B cell (primary cell): ENCODE results near the gene SELENON. TPM values are rescaled to one million over a fixed set of nuclear protein-coding genes. Genes with fewer than 3 reads are reported as not detected.
"Not testable (repeated sequence)": the region's sequence is repeated elsewhere in the genome, so short reads cannot be mapped to it uniquely, and the experiment has no call there.

Experiments
- ATAC-seq: fragments of 200-7000 bp; cut with Tn5 transposase; one replicate; pipeline ENCODE4 v1.10.0; 2021; ENCODE audit warnings: low read depth, mild to moderate bottlenecking, moderate number of reproducible peaks, moderate library complexity
- CTCF ChIA-PET: fragments of 350-600 bp; sonication (Branson Sonifier 250); formaldehyde crosslinking; loops from one replicate; lab custom pipeline; 2021; ENCODE audit warnings: antibody characterized with exemption, inconsistent platforms; lab: Charles Lee
- POLR2A ChIA-PET: fragments of 350-600 bp; sonication (Branson Sonifier 250); formaldehyde crosslinking; loops from one replicate; lab custom pipeline; 2021; ENCODE audit warnings: antibody characterized with exemption; lab: Charles Lee
- DNase-seq: peaks from one replicate; pipeline ENCODE4 v3.0.0; 2013
- H2AFZ ChIP-seq: 2 replicates; pipeline ENCODE4 v1.6.1; 2012; ENCODE audit warnings: mild to moderate bottlenecking, low read depth, low read length; ENCODE audit not compliant: insufficient read depth, poor library complexity, severe bottlenecking
- H3K27ac ChIP-seq, 2 donors: 1 replicate in 1 of 2; 2 replicates in 1 of 2; pipeline ENCODE4 v1.5.1; 2012 to 2013; ENCODE audit warnings: low read length in 2 of 2, mild to moderate bottlenecking in 2 of 2, moderate library complexity in 1 of 2
- H3K27me3 ChIP-seq, 4 experiments: fragments of 200-600 bp in 1 of 4; sonication (generic) in 1 of 4; replicated peaks in 1 of 4; 1 replicate in 2 of 4; 2 replicates in 2 of 4; pipeline versions ENCODE4 v1.6.1 to v1.7.0; 2013 to 2016; ENCODE audit warnings: low read length in 3 of 4, mild to moderate bottlenecking in 2 of 4, mixed read lengths in 1 of 4, moderate library complexity in 1 of 4; ENCODE audit not compliant: insufficient read depth in 4 of 4, control insufficient read depth in 3 of 4; ENCODE audit errors: control extremely low read depth in 1 of 4
- H3K36me3 ChIP-seq, 2 experiments: replicated peaks in 1 of 2; 1 replicate in 1 of 2; 2 replicates in 1 of 2; pipeline versions ENCODE4 v1.6.1 to v1.7.1; 2013; ENCODE audit warnings: low read length in 1 of 2; ENCODE audit not compliant: insufficient read depth in 2 of 2, control insufficient read depth in 1 of 2; ENCODE audit errors: control extremely low read depth in 1 of 2, extremely low read depth in 1 of 2
- H3K4me1 ChIP-seq, 2 donors: fragments of 200-600 bp in 1 of 2; sonication (generic) in 1 of 2; 1 replicate in 1 of 2; 2 replicates in 1 of 2; pipeline versions ENCODE4 v1.5.1 to v1.6.1; 2013 to 2017; ENCODE audit warnings: low read length in 2 of 2; ENCODE audit not compliant: control insufficient read depth in 2 of 2, insufficient read depth in 2 of 2
- H3K4me2 ChIP-seq: replicated peaks from 2 replicates; pipeline ENCODE3; 2012; ENCODE audit warnings: mild to moderate bottlenecking, low read depth, low read length; ENCODE audit not compliant: poor library complexity, severe bottlenecking
- H3K4me3 ChIP-seq, 5 experiments: fragments of 200-600 bp in 1 of 5; sonication (generic) in 1 of 5; 1 replicate in 3 of 5; 2 replicates in 2 of 5; pipeline versions ENCODE4 v1.5.1 to v1.7.0; 2011 to 2016; ENCODE audit warnings: low read length in 4 of 5, mild to moderate bottlenecking in 4 of 5, low read depth in 2 of 5, control low read depth in 1 of 5, moderate library complexity in 1 of 5; ENCODE audit not compliant: insufficient read depth in 1 of 5; ENCODE audit errors: control extremely low read depth in 1 of 5, extremely low read depth in 1 of 5
- H3K79me2 ChIP-seq: fragments of 200-600 bp; sonication (generic); one replicate; pipeline ENCODE4 v1.6.0; 2016; ENCODE audit warnings: low read length; ENCODE audit not compliant: control insufficient read depth, insufficient read depth
- H3K9ac ChIP-seq: fragments of 200-600 bp; sonication (generic); 2 replicates; pipeline ENCODE4 v1.6.1; 2017; ENCODE audit warnings: mild to moderate bottlenecking, low read length, moderate library complexity
- H3K9me3 ChIP-seq, 3 donors: one replicate each; pipeline versions ENCODE4 v1.6.1 to v1.7.1; 2013; ENCODE audit warnings: low read length in 2 of 3; ENCODE audit not compliant: control insufficient read depth in 2 of 3, insufficient read depth in 1 of 3; ENCODE audit errors: control extremely low read depth in 1 of 3
- H4K20me1 ChIP-seq: 2 replicates; pipeline ENCODE4 v1.6.0; 2012; ENCODE audit warnings: mild to moderate bottlenecking, low read length; ENCODE audit not compliant: insufficient read depth, control insufficient read depth, poor library complexity, severe bottlenecking
- H3K27ac Mint-ChIP-seq: one replicate; pipeline ENCODE4 v1.8.0; 2021; ENCODE audit warnings: mixed read lengths
- H3K27me3 Mint-ChIP-seq: one replicate; pipeline ENCODE4 v1.8.0; 2021; ENCODE audit warnings: mixed read lengths
- H3K4me1 Mint-ChIP-seq: one replicate; pipeline ENCODE4 v1.8.0; 2021; ENCODE audit warnings: mixed read lengths
- H3K4me3 Mint-ChIP-seq: one replicate; pipeline ENCODE4 v1.8.0; 2021; ENCODE audit warnings: mixed read lengths
- H3K9me3 Mint-ChIP-seq: one replicate; pipeline ENCODE4 v1.8.0; 2022; ENCODE audit warnings: mixed read lengths; ENCODE audit not compliant: insufficient read depth
- EZH2 ChIP-seq: IDR thresholded peaks from 2 replicates; pipeline ENCODE4 v1.6.1; 2012; ENCODE audit warnings: borderline replicate concordance, low read depth, mild to moderate bottlenecking, moderate library complexity, low read length; ENCODE audit not compliant: insufficient read depth, poor library complexity, severe bottlenecking
- WGBS: methylation state at CpG from one replicate; pipeline ENCODE4 v1.1.5; 2013; ENCODE audit warnings: missing lambda C conversion rate; ENCODE audit not compliant: insufficient coverage; 5-methylcytosine and 5-hydroxymethylcytosine counted together
- intact Hi-C: fragments of 100-400 bp; cut with micrococcal nuclease; formaldehyde crosslinking; loops from one replicate; pipeline ENCODE4 v1.10.0; 2022
- polyA plus RNA-seq: library from polyadenylated mRNA; depleted of rRNA; stranded (reverse); fragments of >200 nt; gene quantifications from 2 replicates; pipeline ENCODE4 v1.2.3, GENCODE V29; 2012
- total RNA-seq, 2 donors: library from RNA; stranded (reverse); fragments of 120-200 nt in 1 of 2; gene quantifications; 1 replicate in 1 of 2; 2 replicates in 1 of 2; pipeline versions ENCODE4 v1.2.3 to v1.2.4, GENCODE V29; 2013 to 2022
- TF ChIP-seq, protein P1 (sequence below): fragments of 200-600 bp; IDR thresholded peaks from one replicate; pipeline ENCODE4 v1.8.0; 2022; ENCODE audit warnings: antibody characterized with exemption, mild to moderate bottlenecking

Gene SELENON
- total and polyA plus RNA-seq, 2 donors (not counting 1 experiment from before 2014, with no cell fraction given), result 10.9 to 16.5 TPM

DNA sequence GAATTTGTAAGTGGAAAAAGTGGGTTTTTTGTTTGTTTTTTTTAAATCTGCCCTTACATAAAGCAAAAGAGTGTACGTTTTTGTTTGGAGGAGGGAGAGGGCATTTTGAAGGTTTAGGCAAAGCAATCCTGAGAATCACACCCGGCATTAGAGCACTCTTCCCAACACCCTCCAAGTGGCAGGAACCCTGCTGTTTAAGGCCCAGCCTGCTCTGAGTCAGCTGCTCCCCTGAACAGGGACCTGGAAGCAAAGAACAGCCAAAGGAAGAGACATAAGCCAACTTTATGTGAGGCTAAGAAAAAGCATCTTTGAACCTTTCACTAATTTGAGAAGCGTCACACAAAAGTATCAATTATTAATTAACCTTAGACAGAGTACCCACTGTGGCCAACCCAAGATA, 36.7 kb downstream of the SELENON start:
- H3K4me1 Mint-ChIP-seq, result no peaks in the 10 kb centered on the region
- ATAC-seq, result no peak
- TF ChIP-seq, protein P1, sequence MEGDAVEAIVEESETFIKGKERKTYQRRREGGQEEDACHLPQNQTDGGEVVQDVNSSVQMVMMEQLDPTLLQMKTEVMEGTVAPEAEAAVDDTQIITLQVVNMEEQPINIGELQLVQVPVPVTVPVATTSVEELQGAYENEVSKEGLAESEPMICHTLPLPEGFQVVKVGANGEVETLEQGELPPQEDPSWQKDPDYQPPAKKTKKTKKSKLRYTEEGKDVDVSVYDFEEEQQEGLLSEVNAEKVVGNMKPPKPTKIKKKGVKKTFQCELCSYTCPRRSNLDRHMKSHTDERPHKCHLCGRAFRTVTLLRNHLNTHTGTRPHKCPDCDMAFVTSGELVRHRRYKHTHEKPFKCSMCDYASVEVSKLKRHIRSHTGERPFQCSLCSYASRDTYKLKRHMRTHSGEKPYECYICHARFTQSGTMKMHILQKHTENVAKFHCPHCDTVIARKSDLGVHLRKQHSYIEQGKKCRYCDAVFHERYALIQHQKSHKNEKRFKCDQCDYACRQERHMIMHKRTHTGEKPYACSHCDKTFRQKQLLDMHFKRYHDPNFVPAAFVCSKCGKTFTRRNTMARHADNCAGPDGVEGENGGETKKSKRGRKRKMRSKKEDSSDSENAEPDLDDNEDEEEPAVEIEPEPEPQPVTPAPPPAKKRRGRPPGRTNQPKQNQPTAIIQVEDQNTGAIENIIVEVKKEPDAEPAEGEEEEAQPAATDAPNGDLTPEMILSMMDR, result no peak
- no peak for TF ChIP-seq EZH2
- Histone ChIP-seq H3K27me3 (no peaks in the 10 kb centered on the region), H4K20me1 (no peaks in the 10 kb centered on the region), H3K4me1 (no peaks in the 10 kb centered on the region), H3K27ac (no peak overlapping the region), H3K9me3 (no peaks in the 10 kb centered on the region), H3K9ac (no peak overlapping the region), H3K4me2 (no peak overlapping the region), H2AFZ (no peak overlapping the region), H3K36me3 (peaks cover 14 to 28% of the 10 kb centered on the region in 2 experiments), H3K79me2 (no peaks in the 10 kb centered on the region), H3K4me3 (no peak overlapping the region)
- no peak overlapping the region for H3K4me3 Mint-ChIP-seq
- ChIA-PET CTCF (interaction anchor here (1.5 kb wide), 1 partner anchor 59 kb away, joined by 3 read pairs; no protein-coding TSS in a partner anchor), POLR2A (no interaction called here)
- H3K27ac Mint-ChIP-seq, result peak overlapping the region; percentile 54
- H3K27me3 Mint-ChIP-seq, result no peaks in the 10 kb centered on the region
- no peak for DNase-seq
- peaks cover 2% of the 10 kb centered on the region for H3K9me3 Mint-ChIP-seq
- intact Hi-C loops, result loop anchor here (1.0 kb wide), 1 partner anchor 162 kb away; the partner anchor contains the start of gene PAFAH2
- WGBS, result 100% methylated on average over 2 of the region's 3 CpGs

- Histone ChIP-seq H3K9me3 (no peaks in the 10 kb centered on the region), H3K4me3 (no peak overlapping the region), H3K27ac (no peak overlapping the region), H3K27me3 (no peaks in the 10 kb centered on the region), H3K36me3 (peaks cover 9 to 21% of the 10 kb centered on the region in 2 experiments), H3K9ac (no peak overlapping the region), H3K4me2 (no peak overlapping the region), H3K79me2 (no peaks in the 10 kb centered on the region), H3K4me1 (no peaks in the 10 kb centered on the region), H2AFZ (no peak overlapping the region), H4K20me1 (no peaks in the 10 kb centered on the region)
- Mint-ChIP-seq H3K9me3 (peaks cover 2% of the 10 kb centered on the region), H3K27ac (no peak overlapping the region), H3K4me1 (no peaks in the 10 kb centered on the region), H3K27me3 (no peaks in the 10 kb centered on the region), H3K4me3 (no peak overlapping the region)
- ATAC-seq, result no peak
- CTCF ChIA-PET, result no interaction called here
- WGBS, result no CpG with 5 or more reads among the region's 1 CpG
- DNase-seq, result no peak
- TF ChIP-seq EZH2, result no peak
- TF ChIP-seq, protein P1, result peak; percentile 25
- intact Hi-C loops, result loop anchor here (1.0 kb wide), 1 partner anchor 161 kb away; the partner anchor contains the start of gene PAFAH2
- POLR2A ChIA-PET, result no interaction called here
Observed at GRCh38 chr1:25837262-25837875, 37.4 kb downstream of the SELENON start.

- H3K9me3 ChIP-seq, H3K27ac ChIP-seq, H3K27ac Mint-ChIP-seq, H3K4me2 ChIP-seq, ATAC-seq, H3K27me3 Mint-ChIP-seq, intact Hi-C loops, H2AFZ ChIP-seq, H3K4me1 ChIP-seq, H3K36me3 ChIP-seq, H3K4me3 ChIP-seq, H3K9me3 Mint-ChIP-seq, H3K9ac ChIP-seq, H3K79me2 ChIP-seq, H4K20me1 ChIP-seq, DNase-seq, H3K27me3 ChIP-seq, H3K4me3 Mint-ChIP-seq, H3K4me1 Mint-ChIP-seq: not testable (repeated sequence)
- WGBS, result no CpG with 5 or more reads among the region's 4 CpGs
- POLR2A ChIA-PET, result interaction anchor here (0.7 kb wide), 1 partner anchor 154 kb away, joined by 3 read pairs; no protein-coding TSS in a partner anchor
- CTCF ChIA-PET, result interaction anchor here (1.4 kb wide), 1 partner anchor 158 kb away, joined by 5 read pairs; the partner anchor contains the start of gene PAFAH2
Observed at GRCh38 chr1:25839808-25840207, 39.8 kb downstream of the SELENON start.
